WTC11 (cell line): Measurements from ENCODE around the gene KCNK7. TPM values are rescaled to one million over a fixed set of nuclear protein-coding genes. Genes with fewer than 3 reads are reported as not detected.
"Not testable (repeated sequence)": the region's sequence is repeated elsewhere in the genome, so short reads cannot be mapped to it uniquely, and the experiment has no call there.

ENCODE experiments used
- ATAC-seq: fragments of 200-7000 bp; cut with Tn5 transposase; 2 replicates; pipeline ENCODE4 v1.10.0; 2021; ENCODE audit warnings: mild to moderate bottlenecking, moderate library complexity
- CTCF ChIA-PET: fragments of 300-600 bp; sonication (Branson Sonifier 250); formaldehyde crosslinking; loops from one replicate; lab custom pipeline; 2021; ENCODE audit warnings: antibody characterized with exemption; lab: Charles Lee
- POLR2A ChIA-PET: fragments of 350-600 bp; sonication (Branson Sonifier 250); formaldehyde crosslinking; loops from one replicate; lab custom pipeline; 2021; ENCODE audit warnings: antibody characterized with exemption; lab: Charles Lee
- DNase-seq: peaks from one replicate; pipeline ENCODE4 v3.0.0; 2021; ENCODE audit warnings: low spot score
- H3K27ac Mint-ChIP-seq: 2 replicates; pipeline ENCODE4 v1.8.0; 2021; ENCODE audit warnings: mixed read lengths
- H3K27me3 Mint-ChIP-seq: 2 replicates; pipeline ENCODE4 v1.8.0; 2021; ENCODE audit warnings: low read depth, mild to moderate bottlenecking, moderate library complexity, mixed read lengths
- H3K36me3 Mint-ChIP-seq: 2 replicates; pipeline ENCODE4 v1.8.0; 2021; ENCODE audit warnings: mixed read lengths
- H3K4me1 Mint-ChIP-seq: 2 replicates; pipeline ENCODE4 v1.8.0; 2022; ENCODE audit warnings: mixed read lengths
- H3K4me3 Mint-ChIP-seq: 2 replicates; pipeline ENCODE4 v1.8.0; 2021; ENCODE audit warnings: mild to moderate bottlenecking, moderate library complexity, mixed read lengths
- H3K9me3 Mint-ChIP-seq: 2 replicates; pipeline ENCODE4 v1.8.0; 2021; ENCODE audit warnings: mixed read lengths
- CREM ChIP-seq: sonication (generic); formaldehyde crosslinking; IDR thresholded peaks from 2 replicates; pipeline ENCODE4 v1.8.1; 2022; ENCODE audit warnings: mild to moderate bottlenecking, missing genetic modification reagents, moderate library complexity
- FOXP1 ChIP-seq: sonication (generic); formaldehyde crosslinking; IDR thresholded peaks from 2 replicates; pipeline ENCODE4 v1.8.0; 2022; ENCODE audit warnings: missing genetic modification reagents, mild to moderate bottlenecking, moderate library complexity, borderline replicate concordance
- NFE2L1 ChIP-seq: sonication (generic); formaldehyde crosslinking; IDR thresholded peaks from 2 replicates; pipeline ENCODE4 v1.8.1; 2023; ENCODE audit warnings: missing genetic modification reagents
- OVOL2 ChIP-seq: fragments of 250-450 bp; sonication (Bioruptor Pico); IDR thresholded peaks from 2 replicates; pipeline ENCODE4 v1.9.0; 2021; ENCODE audit warnings: mild to moderate bottlenecking, borderline replicate concordance
- RORB ChIP-seq: fragments of 250-450 bp; sonication (Bioruptor Pico); IDR thresholded peaks from 2 replicates; pipeline ENCODE4 v1.9.0; 2021; ENCODE audit warnings: mild to moderate bottlenecking
- SMAD3 ChIP-seq: sonication (generic); formaldehyde crosslinking; IDR thresholded peaks from 2 replicates; pipeline ENCODE4 v1.8.0; 2022; ENCODE audit warnings: missing genetic modification reagents, mild to moderate bottlenecking, borderline replicate concordance
- TP53 ChIP-seq: sonication (generic); formaldehyde crosslinking; IDR thresholded peaks from 2 replicates; pipeline ENCODE4 v1.8.1; 2023; ENCODE audit warnings: mild to moderate bottlenecking, missing genetic modification reagents
- ZNF416 ChIP-seq: fragments of 250-450 bp; sonication (Bioruptor Pico); IDR thresholded peaks from 2 replicates; pipeline ENCODE4 v1.9.0; 2021; ENCODE audit warnings: mild to moderate bottlenecking, inconsistent platforms
- ZNF423 ChIP-seq: fragments of 250-450 bp; sonication (Bioruptor Pico); IDR thresholded peaks from 2 replicates; pipeline ENCODE4 v2.1.2; 2022; ENCODE audit warnings: mild to moderate bottlenecking, moderate library complexity
- total RNA-seq: library from RNA; stranded (reverse); gene quantifications from 3 replicates; pipeline ENCODE4 v1.2.3, GENCODE V29; 2021
- TF ChIP-seq, protein P1 (sequence below): fragments of 250-450 bp; sonication (Bioruptor Pico); conservative IDR thresholded peaks from 2 replicates; pipeline ENCODE4 v1.9.0; 2021; ENCODE audit warnings: mild to moderate bottlenecking
- TF ChIP-seq, protein P2 (sequence below): sonication (generic); formaldehyde crosslinking; IDR thresholded peaks from 2 replicates; pipeline ENCODE4 v1.8.1; 2022; ENCODE audit warnings: mild to moderate bottlenecking, missing genetic modification reagents, moderate library complexity, borderline replicate concordance
- TF ChIP-seq, protein P3 (sequence below): sonication (generic); formaldehyde crosslinking; IDR thresholded peaks from 2 replicates; pipeline ENCODE4 v1.8.0; 2022; ENCODE audit warnings: mild to moderate bottlenecking, missing genetic modification reagents
- TF ChIP-seq, protein P4 (sequence below): sonication (generic); formaldehyde crosslinking; IDR thresholded peaks from 2 replicates; pipeline ENCODE4 v1.8.1; 2022; ENCODE audit warnings: mild to moderate bottlenecking, moderate library complexity, missing genetic modification reagents
- TF ChIP-seq, protein P5 (sequence below): fragments of 250-450 bp; sonication (Bioruptor Pico); IDR thresholded peaks from 2 replicates; pipeline ENCODE4 v1.9.0; 2021; ENCODE audit warnings: mild to moderate bottlenecking, borderline replicate concordance

Gene KCNK7
- total RNA-seq, 1 experiment from 2014 or later = 1.4 TPM

DNA sequence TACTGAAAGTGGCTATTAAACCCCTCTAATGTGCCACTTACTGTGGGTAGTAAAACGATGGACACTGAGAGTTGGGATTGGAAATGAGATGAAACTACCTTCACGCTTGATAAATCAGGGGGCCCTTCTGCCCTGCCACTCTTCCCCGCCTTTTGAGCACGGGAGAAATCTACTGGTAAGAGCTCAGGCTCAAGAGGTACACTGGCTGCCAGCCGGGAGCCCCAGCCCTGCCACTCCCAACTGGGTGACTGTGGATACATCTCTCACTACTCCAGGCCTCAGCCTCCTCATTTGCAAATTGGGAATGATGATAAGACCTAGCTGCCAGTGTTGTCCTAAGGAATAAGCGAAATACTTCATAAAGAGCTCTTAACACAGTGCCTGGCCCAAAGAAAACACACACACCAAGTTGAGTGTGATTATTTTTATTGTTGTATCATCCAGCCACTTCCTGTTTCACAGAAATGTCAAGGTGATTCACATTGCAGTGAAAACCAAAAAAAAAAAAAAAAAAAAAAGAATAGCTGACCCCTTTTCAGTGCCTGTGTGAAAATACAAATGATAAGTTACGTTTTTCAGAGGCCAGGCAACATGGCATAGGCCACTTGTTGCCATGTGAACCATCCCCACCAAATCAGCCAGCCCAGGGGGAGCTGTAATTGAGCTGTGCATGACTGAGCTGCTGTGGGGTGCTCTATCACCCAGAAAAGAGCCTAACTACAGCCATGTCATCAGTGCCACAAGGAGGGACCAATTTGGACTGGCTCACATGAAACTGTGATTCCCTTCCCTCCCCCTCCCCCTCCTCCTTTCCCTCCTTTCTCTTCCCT, 29.8 kb downstream of the KCNK7 start:
- H3K36me3 Mint-ChIP-seq = 0 out of 2 replicates have a peak, but pooled peaks cover 3% of the 10 kb centered on the region
- peaks cover 11% of the 10 kb centered on the region for H3K27me3 Mint-ChIP-seq
- TF ChIP-seq, protein P1, sequence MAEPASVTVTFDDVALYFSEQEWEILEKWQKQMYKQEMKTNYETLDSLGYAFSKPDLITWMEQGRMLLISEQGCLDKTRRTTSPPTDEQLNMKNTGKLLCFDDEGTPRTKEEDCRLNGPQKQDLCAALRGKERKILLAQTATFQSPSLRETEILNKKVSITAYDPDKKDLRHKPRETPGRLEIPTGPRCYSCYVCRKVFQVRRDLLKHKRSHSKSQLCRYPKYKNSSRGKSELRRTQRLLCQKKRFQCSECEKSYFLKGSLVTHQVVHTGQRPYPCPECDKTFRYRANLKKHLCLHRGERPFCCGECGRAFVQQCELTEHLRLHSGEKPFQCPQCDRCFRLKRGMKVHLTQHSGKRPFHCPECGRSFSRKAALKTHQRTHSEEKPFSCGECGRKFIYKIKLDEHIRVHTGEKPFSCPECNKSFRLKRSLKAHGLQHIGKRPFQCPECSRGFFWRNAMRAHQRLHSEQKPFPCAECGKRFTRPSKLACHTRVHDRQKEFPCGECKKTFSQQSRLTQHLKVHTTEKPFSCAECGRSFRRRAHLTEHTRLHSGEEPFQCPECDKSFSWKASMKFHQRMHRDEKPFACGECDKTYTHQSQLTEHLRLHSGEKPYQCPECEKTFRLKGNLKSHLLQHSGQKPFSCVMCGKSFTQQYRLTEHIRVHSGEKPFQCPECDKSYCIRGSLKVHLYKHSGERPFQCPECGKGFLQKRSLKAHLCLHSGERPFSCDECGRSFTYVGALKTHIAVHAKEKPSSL = no peak
- no peak for TF ChIP-seq TP53
- TF ChIP-seq CREM = no peak
- TF ChIP-seq, protein P2, sequence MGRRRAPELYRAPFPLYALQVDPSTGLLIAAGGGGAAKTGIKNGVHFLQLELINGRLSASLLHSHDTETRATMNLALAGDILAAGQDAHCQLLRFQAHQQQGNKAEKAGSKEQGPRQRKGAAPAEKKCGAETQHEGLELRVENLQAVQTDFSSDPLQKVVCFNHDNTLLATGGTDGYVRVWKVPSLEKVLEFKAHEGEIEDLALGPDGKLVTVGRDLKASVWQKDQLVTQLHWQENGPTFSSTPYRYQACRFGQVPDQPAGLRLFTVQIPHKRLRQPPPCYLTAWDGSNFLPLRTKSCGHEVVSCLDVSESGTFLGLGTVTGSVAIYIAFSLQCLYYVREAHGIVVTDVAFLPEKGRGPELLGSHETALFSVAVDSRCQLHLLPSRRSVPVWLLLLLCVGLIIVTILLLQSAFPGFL (CRISPR knock-in tag) = no peak
- no peak for TF ChIP-seq SMAD3 (CRISPR knock-in tag)
- no peak for TF ChIP-seq ZNF416
- TF ChIP-seq FOXP1 (CRISPR knock-in tag) = no peak
- TF ChIP-seq, protein P3, sequence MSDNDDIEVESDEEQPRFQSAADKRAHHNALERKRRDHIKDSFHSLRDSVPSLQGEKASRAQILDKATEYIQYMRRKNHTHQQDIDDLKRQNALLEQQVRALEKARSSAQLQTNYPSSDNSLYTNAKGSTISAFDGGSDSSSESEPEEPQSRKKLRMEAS (CRISPR knock-in tag) = no peak
- no peak for TF ChIP-seq RORB
- no peak for TF ChIP-seq ZNF423 (CRISPR knock-in tag)
- TF ChIP-seq, protein P4, sequence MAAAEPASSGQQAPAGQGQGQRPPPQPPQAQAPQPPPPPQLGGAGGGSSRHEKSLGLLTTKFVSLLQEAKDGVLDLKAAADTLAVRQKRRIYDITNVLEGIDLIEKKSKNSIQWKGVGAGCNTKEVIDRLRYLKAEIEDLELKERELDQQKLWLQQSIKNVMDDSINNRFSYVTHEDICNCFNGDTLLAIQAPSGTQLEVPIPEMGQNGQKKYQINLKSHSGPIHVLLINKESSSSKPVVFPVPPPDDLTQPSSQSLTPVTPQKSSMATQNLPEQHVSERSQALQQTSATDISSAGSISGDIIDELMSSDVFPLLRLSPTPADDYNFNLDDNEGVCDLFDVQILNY = no peak
- TF ChIP-seq, protein P5, sequence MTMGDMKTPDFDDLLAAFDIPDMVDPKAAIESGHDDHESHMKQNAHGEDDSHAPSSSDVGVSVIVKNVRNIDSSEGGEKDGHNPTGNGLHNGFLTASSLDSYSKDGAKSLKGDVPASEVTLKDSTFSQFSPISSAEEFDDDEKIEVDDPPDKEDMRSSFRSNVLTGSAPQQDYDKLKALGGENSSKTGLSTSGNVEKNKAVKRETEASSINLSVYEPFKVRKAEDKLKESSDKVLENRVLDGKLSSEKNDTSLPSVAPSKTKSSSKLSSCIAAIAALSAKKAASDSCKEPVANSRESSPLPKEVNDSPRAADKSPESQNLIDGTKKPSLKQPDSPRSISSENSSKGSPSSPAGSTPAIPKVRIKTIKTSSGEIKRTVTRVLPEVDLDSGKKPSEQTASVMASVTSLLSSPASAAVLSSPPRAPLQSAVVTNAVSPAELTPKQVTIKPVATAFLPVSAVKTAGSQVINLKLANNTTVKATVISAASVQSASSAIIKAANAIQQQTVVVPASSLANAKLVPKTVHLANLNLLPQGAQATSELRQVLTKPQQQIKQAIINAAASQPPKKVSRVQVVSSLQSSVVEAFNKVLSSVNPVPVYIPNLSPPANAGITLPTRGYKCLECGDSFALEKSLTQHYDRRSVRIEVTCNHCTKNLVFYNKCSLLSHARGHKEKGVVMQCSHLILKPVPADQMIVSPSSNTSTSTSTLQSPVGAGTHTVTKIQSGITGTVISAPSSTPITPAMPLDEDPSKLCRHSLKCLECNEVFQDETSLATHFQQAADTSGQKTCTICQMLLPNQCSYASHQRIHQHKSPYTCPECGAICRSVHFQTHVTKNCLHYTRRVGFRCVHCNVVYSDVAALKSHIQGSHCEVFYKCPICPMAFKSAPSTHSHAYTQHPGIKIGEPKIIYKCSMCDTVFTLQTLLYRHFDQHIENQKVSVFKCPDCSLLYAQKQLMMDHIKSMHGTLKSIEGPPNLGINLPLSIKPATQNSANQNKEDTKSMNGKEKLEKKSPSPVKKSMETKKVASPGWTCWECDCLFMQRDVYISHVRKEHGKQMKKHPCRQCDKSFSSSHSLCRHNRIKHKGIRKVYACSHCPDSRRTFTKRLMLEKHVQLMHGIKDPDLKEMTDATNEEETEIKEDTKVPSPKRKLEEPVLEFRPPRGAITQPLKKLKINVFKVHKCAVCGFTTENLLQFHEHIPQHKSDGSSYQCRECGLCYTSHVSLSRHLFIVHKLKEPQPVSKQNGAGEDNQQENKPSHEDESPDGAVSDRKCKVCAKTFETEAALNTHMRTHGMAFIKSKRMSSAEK (CRISPR knock-in tag) = no peak
- TF ChIP-seq NFE2L1 (CRISPR knock-in tag) = no peak
- no peak for TF ChIP-seq OVOL2 (CRISPR knock-in tag)
- ChIA-PET POLR2A (no interaction called here), CTCF (interaction anchor here (0.7 to 9.1 kb wide), 7 partner anchors 8 to 149 kb away, joined by 3 to 67 read pairs (median 4); partner anchors contain the start of gene KCNK7)
- no peaks in the 10 kb centered on the region for H3K9me3 Mint-ChIP-seq
- peak overlapping the region; percentile 57; the same call in 1 of the 2 replicates for H3K27ac Mint-ChIP-seq
- ATAC-seq (no peak), DNase-seq (no peak)
- H3K4me1 Mint-ChIP-seq = peaks cover 25% of the 10 kb centered on the region
- H3K4me3 Mint-ChIP-seq = no peak overlapping the region

DNA sequence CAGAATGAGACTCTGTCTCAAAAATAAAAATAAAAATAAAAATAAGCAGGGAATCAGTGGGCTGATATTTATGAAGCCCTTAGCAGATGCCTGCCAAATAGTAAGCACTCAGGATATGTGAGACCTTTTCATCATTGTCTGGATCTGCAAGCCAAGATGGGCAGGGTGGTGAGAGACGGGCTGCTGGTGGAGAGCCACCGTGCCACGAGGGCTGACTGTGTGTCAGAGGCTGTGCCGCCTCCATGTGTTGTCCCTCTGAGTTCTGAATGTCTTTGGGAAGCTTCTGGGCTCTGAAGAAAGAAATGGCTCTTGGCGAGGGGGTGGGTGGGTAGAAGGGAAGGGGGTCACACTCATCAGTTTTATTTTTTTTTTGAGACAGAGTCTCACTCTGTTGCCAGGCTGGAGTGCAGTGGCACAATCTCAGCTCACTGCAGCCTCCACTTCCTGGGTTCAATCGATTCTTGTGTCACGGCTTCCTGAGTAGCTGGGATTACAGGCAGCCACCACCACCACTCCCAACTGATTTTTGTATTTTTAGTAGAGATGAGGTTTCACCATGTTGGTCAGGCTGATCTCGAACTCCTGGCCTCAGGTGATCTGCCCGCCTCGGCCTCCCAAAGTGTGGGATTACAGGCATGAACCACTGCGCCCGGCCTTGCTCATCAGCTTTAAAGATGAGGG, 30.6 kb downstream of the KCNK7 start:
- CTCF ChIA-PET = interaction anchor here (0.9 to 9.1 kb wide), 6 partner anchors 8 to 148 kb away, joined by 3 to 67 read pairs (median 3); partner anchors contain the start of genes EHBP1L1 and KCNK7
- not testable (repeated sequence) for H3K27ac Mint-ChIP-seq, ATAC-seq, H3K4me3 Mint-ChIP-seq, H3K9me3 Mint-ChIP-seq, H3K36me3 Mint-ChIP-seq, DNase-seq
- POLR2A ChIA-PET = interaction anchor here (0.6 kb wide), 1 partner anchor 215 kb away, joined by 3 read pairs; no protein-coding TSS in a partner anchor
- H3K4me1 Mint-ChIP-seq = peaks cover 31% of the 10 kb centered on the region
- H3K27me3 Mint-ChIP-seq = peaks cover 19% of the 10 kb centered on the region
